OCI-M2 (cell line): Measurements from ENCODE around the gene CD109.
"Not testable (repeated sequence)": the region's sequence is repeated elsewhere in the genome, so short reads cannot be mapped to it uniquely, and the experiment has no call there.

ENCODE experiments used
- DNase-seq: peaks from one replicate; lab custom pipeline; 2025; ENCODE audit not compliant: unreplicated experiment; lab: John Stamatoyannopoulos, UW

Gene CD109

GRCh38 chr6:73724389-73724788 lies 28.4 kb downstream of the CD109 start:
- no peak for DNase-seq

- DNase-seq, result not testable (repeated sequence)
Measured at GRCh38 chr6:73725192-73725591, 29.2 kb downstream of the CD109 start.

- no peak for DNase-seq
Measured at GRCh38 chr6:73727114-73727513, 31.1 kb downstream of the CD109 start.

GRCh38 chr6:73728548-73729205 lies 32.7 kb downstream of the CD109 start:
- DNase-seq, result no peak

- DNase-seq, result no peak
Measured at GRCh38 chr6:73731285-73731684, 35.3 kb downstream of the CD109 start.

- peak; percentile 31 for DNase-seq
Measured at GRCh38 chr6:73732845-73733675, 37.1 kb downstream of the CD109 start.

GRCh38 chr6:73733791-73734190 lies 37.8 kb downstream of the CD109 start:
- no peak for DNase-seq

- DNase-seq, result no peak
Measured at GRCh38 chr6:73734832-73735453, 38.9 kb downstream of the CD109 start.

- DNase-seq, result no peak
Measured at GRCh38 chr6:73738367-73739028, 42.5 kb downstream of the CD109 start.

GRCh38 chr6:73739096-73739495 lies 43.1 kb downstream of the CD109 start:
- DNase-seq, result no peak

GRCh38 chr6:73742433-73742832 lies 46.4 kb downstream of the CD109 start:
- no peak for DNase-seq

- no peak for DNase-seq
Measured at GRCh38 chr6:73743081-73743480, 47.1 kb downstream of the CD109 start.

GRCh38 chr6:73743556-73743955 lies 47.6 kb downstream of the CD109 start:
- no peak for DNase-seq

GRCh38 chr6:73746787-73747186 lies 50.8 kb downstream of the CD109 start:
- no peak for DNase-seq

GRCh38 chr6:73747289-73747688 lies 51.3 kb downstream of the CD109 start:
- no peak for DNase-seq

GRCh38 chr6:73752943-73753342 lies 56.9 kb downstream of the CD109 start:
- no peak for DNase-seq

GRCh38 chr6:73766040-73766439 lies 70.0 kb downstream of the CD109 start:
- no peak for DNase-seq

GRCh38 chr6:73768558-73768957 lies 72.6 kb downstream of the CD109 start:
- DNase-seq, result no peak

GRCh38 chr6:73769976-73770375 lies 74.0 kb downstream of the CD109 start:
- DNase-seq, result no peak

- DNase-seq, result no peak
Measured at GRCh38 chr6:73774311-73774774, 78.3 kb downstream of the CD109 start.

GRCh38 chr6:73779943-73780342 lies 83.9 kb downstream of the CD109 start:
- no peak for DNase-seq
